ENCODE measurements around the gene SLC27A3. TPM values are rescaled to one million over a fixed set of nuclear protein-coding genes. Genes with fewer than 3 reads are reported as not detected.

The SLC27A3 gene
- total RNA-seq, 1 donor from 2014 or later: 12.6 TPM

DNA sequence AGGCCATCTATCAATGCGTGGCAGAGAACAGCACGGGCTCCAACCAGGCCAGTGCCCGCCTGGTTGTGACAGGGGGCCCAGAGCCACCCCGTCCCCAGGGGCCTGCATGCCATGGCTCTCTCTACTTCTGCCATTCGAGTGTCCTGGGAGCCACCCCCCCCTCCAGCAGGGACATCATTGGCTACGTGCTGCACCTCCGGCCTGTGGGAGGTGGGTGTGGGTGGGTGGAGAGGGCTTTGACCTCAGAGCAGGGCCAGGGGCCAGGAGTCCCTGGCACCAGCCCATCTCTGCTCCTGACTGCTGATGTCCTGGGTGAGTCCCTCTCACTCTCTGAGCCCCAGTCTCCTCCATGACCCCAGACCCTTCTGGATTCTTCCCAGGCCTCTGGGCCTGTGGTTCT, 25.3 kb downstream of the SLC27A3 start:
- no peak overlapping the region for H3K4me3 Mint-ChIP-seq
- H3K36me3 Mint-ChIP-seq (ENCODE audit: low read depth): peaks cover 8% of the 10 kb centered on the region
- no peak for DNase-seq
- H3K9me3 Mint-ChIP-seq: no peaks in the 10 kb centered on the region
- CTCF ChIA-PET: interaction anchor here (1.2 to 1.7 kb wide), 2 partner anchors 145 to 186 kb away, joined by 4 to 6 read pairs; partner anchors contain the start of gene RAB13
- POLR2A ChIA-PET: no interaction called here
- TF ChIP-seq, protein P1, sequence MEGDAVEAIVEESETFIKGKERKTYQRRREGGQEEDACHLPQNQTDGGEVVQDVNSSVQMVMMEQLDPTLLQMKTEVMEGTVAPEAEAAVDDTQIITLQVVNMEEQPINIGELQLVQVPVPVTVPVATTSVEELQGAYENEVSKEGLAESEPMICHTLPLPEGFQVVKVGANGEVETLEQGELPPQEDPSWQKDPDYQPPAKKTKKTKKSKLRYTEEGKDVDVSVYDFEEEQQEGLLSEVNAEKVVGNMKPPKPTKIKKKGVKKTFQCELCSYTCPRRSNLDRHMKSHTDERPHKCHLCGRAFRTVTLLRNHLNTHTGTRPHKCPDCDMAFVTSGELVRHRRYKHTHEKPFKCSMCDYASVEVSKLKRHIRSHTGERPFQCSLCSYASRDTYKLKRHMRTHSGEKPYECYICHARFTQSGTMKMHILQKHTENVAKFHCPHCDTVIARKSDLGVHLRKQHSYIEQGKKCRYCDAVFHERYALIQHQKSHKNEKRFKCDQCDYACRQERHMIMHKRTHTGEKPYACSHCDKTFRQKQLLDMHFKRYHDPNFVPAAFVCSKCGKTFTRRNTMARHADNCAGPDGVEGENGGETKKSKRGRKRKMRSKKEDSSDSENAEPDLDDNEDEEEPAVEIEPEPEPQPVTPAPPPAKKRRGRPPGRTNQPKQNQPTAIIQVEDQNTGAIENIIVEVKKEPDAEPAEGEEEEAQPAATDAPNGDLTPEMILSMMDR (IDR thresholded peaks at IDR 0.05): no peak
- peaks cover 31% of the 10 kb centered on the region for H3K4me1 Mint-ChIP-seq
- intact Hi-C loops (cut with micrococcal nuclease): no loop called here
- no peak overlapping the region for H3K27ac Mint-ChIP-seq
- ATAC-seq (ENCODE audit: low read depth): no peak
- no peaks in the 10 kb centered on the region for H3K27me3 Mint-ChIP-seq

DNA sequence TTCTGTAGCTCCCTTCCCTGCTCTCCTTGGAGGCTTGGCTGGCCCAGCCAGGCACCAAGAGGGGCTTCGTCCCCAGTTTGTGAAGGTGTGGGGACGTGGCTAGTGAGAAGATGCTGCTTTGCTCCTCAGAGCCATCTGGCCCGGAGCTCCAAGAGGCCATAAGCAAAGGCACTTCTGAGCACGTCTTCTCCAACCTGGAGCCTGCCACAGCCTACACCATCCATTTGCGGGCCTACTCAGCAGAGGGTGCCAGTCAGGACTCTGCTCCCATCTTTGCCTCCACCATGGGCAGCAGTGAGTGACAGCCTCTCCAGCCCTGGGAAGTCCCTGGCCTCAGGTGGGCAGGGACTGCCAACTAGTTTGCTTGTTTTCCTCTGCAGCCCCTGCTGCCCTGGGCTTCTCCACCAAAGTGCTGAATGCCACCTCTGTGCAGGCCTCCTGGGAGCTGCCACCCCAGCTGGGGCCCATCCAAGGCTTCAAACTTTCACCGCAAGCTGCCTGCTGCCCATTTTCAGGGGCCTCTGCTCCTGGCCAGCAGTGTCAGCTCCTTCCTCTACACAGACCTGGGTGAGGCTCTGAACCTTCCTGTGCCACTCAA, 25.9 kb downstream of the SLC27A3 start:
- ATAC-seq (ENCODE audit: low read depth) (no peak), DNase-seq (no peak)
- no peak overlapping the region for H3K4me3 Mint-ChIP-seq
- H3K27me3 Mint-ChIP-seq: no peaks in the 10 kb centered on the region
- intact Hi-C loops (cut with micrococcal nuclease): no loop called here
- H3K27ac Mint-ChIP-seq: no peak overlapping the region
- TF ChIP-seq, protein P1 (IDR thresholded peaks at IDR 0.05): no peak
- peaks cover 37% of the 10 kb centered on the region for H3K4me1 Mint-ChIP-seq
- peaks cover 9% of the 10 kb centered on the region for H3K36me3 Mint-ChIP-seq (ENCODE audit: low read depth)
- ChIA-PET CTCF (interaction anchor here (1.2 to 1.7 kb wide), 2 partner anchors 144 to 186 kb away, joined by 4 to 6 read pairs; partner anchors contain the start of gene RAB13), POLR2A (interaction anchor here (0.6 to 1.0 kb wide), 3 partner anchors 47 to 189 kb away, joined by 3 to 4 read pairs (median 3); partner anchors contain the start of genes INTS3 and RPS27)
- H3K9me3 Mint-ChIP-seq: no peaks in the 10 kb centered on the region

DNA sequence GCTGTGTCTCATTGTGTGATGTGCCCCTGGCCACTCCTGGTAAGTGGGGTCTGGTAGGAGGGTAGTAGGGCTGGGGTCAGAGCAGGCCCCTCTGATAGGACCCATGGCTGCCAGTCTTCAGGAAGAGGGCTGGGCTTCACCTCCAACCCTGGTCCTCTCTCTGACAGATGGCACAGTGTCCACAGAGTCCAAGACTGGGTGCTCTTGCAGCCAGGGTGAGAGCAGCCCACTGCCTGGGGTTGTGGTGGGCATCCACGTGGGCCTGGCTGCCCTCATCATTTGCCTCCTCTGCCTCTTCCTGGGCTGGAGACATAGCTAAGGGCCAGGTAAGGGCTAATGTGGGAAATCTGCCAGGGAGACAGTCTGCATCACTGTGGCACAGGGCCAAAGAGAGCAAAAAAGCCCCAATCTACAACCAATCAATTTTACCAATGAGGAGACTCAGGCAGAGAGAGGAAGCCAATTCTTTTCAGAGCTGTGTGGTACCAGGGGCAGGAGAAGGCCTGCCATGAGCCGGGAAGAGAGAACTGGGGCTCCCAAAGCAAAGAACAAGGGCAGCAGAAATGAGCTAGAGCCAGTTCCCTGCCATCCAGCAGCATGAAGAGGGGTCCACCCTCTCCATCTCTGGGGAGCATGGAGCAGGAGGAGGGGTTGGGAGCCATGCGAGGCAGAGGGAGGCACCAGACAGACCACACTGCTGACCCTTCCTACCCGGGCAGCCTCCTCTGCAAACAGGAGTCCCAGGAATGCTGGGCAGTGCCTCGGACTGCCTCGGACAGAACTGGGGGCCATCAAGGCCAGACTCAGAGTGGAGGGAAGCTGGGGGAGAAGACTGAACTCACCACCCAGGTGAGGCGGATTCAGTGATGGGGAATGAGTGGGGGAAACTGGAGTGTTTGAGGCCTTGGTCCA, 26.8 kb downstream of the SLC27A3 start:
- CTCF ChIA-PET: interaction anchor here (1.1 to 1.7 kb wide), 2 partner anchors 185 to 291 kb away, joined by 3 to 6 read pairs; partner anchors contain the start of gene RAB13
- peaks cover 15% of the 10 kb centered on the region for H3K36me3 Mint-ChIP-seq (ENCODE audit: low read depth)
- peaks cover 42% of the 10 kb centered on the region for H3K4me1 Mint-ChIP-seq
- intact Hi-C loops (cut with micrococcal nuclease): no loop called here
- H3K4me3 Mint-ChIP-seq: no peak overlapping the region
- TF ChIP-seq, protein P1 (IDR thresholded peaks at IDR 0.05): no peak
- no peak for DNase-seq
- H3K27ac Mint-ChIP-seq: no peak overlapping the region
- no peaks in the 10 kb centered on the region for H3K9me3 Mint-ChIP-seq
- no peak for ATAC-seq (ENCODE audit: low read depth)
- POLR2A ChIA-PET: interaction anchor here (0.6 to 1.8 kb wide), 7 partner anchors 19 to 188 kb away, joined by 3 to 8 read pairs (median 4); partner anchors contain the start of genes INTS3, RAB13 and RPS27
- H3K27me3 Mint-ChIP-seq: no peaks in the 10 kb centered on the region

DNA sequence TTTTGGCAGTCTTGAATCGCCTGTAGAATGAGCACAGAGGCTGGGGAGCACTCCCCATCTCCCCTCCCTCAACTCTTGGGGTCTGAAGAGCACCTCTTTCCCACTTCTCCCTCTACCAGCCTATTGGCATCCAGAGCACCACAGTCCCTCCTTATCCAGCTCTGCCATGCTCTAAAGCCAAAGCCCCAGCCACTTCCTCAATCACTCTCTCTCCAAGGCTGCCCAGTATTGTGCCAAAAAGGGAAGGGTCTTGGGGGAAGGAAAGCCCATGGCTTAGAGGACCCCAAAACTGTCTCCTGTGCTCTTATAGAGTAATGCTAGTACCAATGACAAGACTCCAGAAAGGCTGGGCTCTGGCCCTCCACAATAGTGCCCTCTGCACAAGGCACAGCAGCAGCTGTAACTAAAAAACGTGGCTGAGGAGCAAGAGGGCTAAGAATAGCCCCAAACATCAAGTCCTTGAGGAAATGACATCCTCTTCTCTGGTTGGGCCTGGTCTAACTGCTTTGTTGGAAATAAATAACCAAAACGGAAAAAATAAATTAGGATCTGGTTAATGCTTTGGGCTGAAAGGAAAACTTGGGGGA, 28.4 kb downstream of the SLC27A3 start:
- Mint-ChIP-seq H3K9me3 (no peaks in the 10 kb centered on the region), H3K27ac (peak overlapping the region; percentile 50), H3K36me3 (ENCODE audit: low read depth) (peaks cover 27% of the 10 kb centered on the region), H3K4me3 (no peak overlapping the region), H3K4me1 (peaks cover 34% of the 10 kb centered on the region), H3K27me3 (no peaks in the 10 kb centered on the region)
- intact Hi-C loops (cut with micrococcal nuclease): loop anchor here (2.0 kb wide), 1 partner anchor 13 kb away; no protein-coding TSS in a partner anchor
- CTCF ChIA-PET: interaction anchor here (1.1 kb wide), 1 partner anchor 17 kb away, joined by 3 read pairs; no protein-coding TSS in a partner anchor
- POLR2A ChIA-PET: interaction anchor here (0.8 to 4.9 kb wide), 4 partner anchors 142 to 187 kb away, joined by 3 to 19 read pairs (median 6); partner anchors contain the start of genes DENND4B, JTB, RAB13 and RPS27
- no peak for DNase-seq
- TF ChIP-seq, protein P1 (IDR thresholded peaks at IDR 0.05): no peak
- no peak for ATAC-seq (ENCODE audit: low read depth)

Data from activated B cell treated with CpG ODN at 0.5 μM for 24 hours (primary cell).